GM23248 (cell line): ENCODE data around the gene PRSS48. TPM values are rescaled to one million over a fixed set of nuclear protein-coding genes. Genes with fewer than 3 reads are reported as not detected.
"Not testable (repeated sequence)": the region's sequence is repeated elsewhere in the genome, so short reads cannot be mapped to it uniquely, and the experiment has no call there.

Experiments
- DNase-seq: peaks from one replicate; pipeline ENCODE4 v3.0.0-alpha.2; 2015
- H2AFZ ChIP-seq: fragments of 200-600 bp; sonication (generic); 2 replicates; pipeline ENCODE4 v1.6.1; 2016; ENCODE audit warnings: antibody characterized with exemption
- H3F3A ChIP-seq: fragments of 200-600 bp; sonication (generic); 2 replicates; pipeline ENCODE4 v1.6.1; 2016; ENCODE audit warnings: mild to moderate bottlenecking, antibody characterized with exemption, mixed run types; ENCODE audit not compliant: insufficient read depth
- H3K27ac ChIP-seq: fragments of 200-600 bp; sonication (generic); 2 replicates; pipeline ENCODE4 v1.5.1; 2016; ENCODE audit warnings: mild to moderate bottlenecking
- H3K27me3 ChIP-seq: fragments of 200-600 bp; sonication (generic); replicated peaks from 2 replicates; pipeline ENCODE4 v1.6.1; 2016; ENCODE audit warnings: mild to moderate bottlenecking; ENCODE audit not compliant: insufficient read depth
- H3K36me3 ChIP-seq: fragments of 200-600 bp; sonication (generic); 2 replicates; pipeline ENCODE4 v1.6.1; 2016; ENCODE audit warnings: low read depth, mild to moderate bottlenecking
- H3K4me1 ChIP-seq: fragments of 200-600 bp; sonication (generic); 2 replicates; pipeline ENCODE4 v1.6.1; 2016; ENCODE audit warnings: mild to moderate bottlenecking; ENCODE audit not compliant: insufficient read depth
- H3K4me2 ChIP-seq: fragments of 200-600 bp; sonication (generic); one replicate; pipeline ENCODE4 v1.6.1; 2016; ENCODE audit warnings: mild to moderate bottlenecking; ENCODE audit not compliant: unreplicated experiment
- H3K4me3 ChIP-seq: fragments of 200-600 bp; sonication (generic); 2 replicates; pipeline ENCODE4 v1.5.1; 2016; ENCODE audit warnings: mild to moderate bottlenecking
- H3K79me2 ChIP-seq: fragments of 200-600 bp; sonication (generic); 2 replicates; pipeline ENCODE4 v1.6.1; 2016; ENCODE audit warnings: mild to moderate bottlenecking; ENCODE audit not compliant: insufficient read depth
- H3K9ac ChIP-seq: fragments of 200-600 bp; sonication (generic); 2 replicates; pipeline ENCODE4 v1.6.1; 2016; ENCODE audit warnings: mild to moderate bottlenecking
- H3K9me2 ChIP-seq: fragments of 200-600 bp; sonication (generic); 2 replicates; pipeline ENCODE4 v1.6.1; 2016; ENCODE audit warnings: mixed run types, mild to moderate bottlenecking, moderate library complexity; ENCODE audit not compliant: insufficient read depth
- H3K9me3 ChIP-seq: fragments of 200-600 bp; sonication (generic); one replicate; pipeline ENCODE4 v1.6.1; 2017; ENCODE audit warnings: low read depth
- H4K20me1 ChIP-seq: fragments of 200-600 bp; sonication (generic); 2 replicates; pipeline ENCODE4 v1.6.0; 2016; ENCODE audit not compliant: insufficient read depth
- EZH2 ChIP-seq: fragments of 200-600 bp; sonication (generic); IDR thresholded peaks from 2 replicates; pipeline ENCODE4 v1.6.1; 2018; ENCODE audit warnings: antibody characterized with exemption, mild to moderate bottlenecking; ENCODE audit not compliant: insufficient read depth, poor library complexity, severe bottlenecking
- EZH2phosphoT487 ChIP-seq: fragments of 200-600 bp; sonication (generic); IDR thresholded peaks from 2 replicates; pipeline ENCODE4 v1.6.1; 2018; ENCODE audit warnings: antibody characterized with exemption, moderate library complexity, mild to moderate bottlenecking, low read depth; ENCODE audit not compliant: insufficient read depth
- WGBS, 2 experiments: methylation state at CpG; one replicate each; pipeline ENCODE4 v1.1.6; 2015 to 2017; ENCODE audit warnings: low lambda C conversion rate in 2 of 2, low coverage in 1 of 2; ENCODE audit errors: missing lambda C conversion rate in 2 of 2; 5-methylcytosine and 5-hydroxymethylcytosine counted together
- in situ Hi-C: fragments of 300-500 bp; cut with MboI; formaldehyde crosslinking; loops from 2 replicates; pipeline ENCODE4 v1.15.0; 2020
- polyA plus RNA-seq: library from polyadenylated mRNA; unstranded; fragments of >200 nt; fragmentation: Nextera tagmentation; extraction: Ambion mirVana; gene quantifications from 2 replicates; pipeline ENCODE4 v1.2.1, GENCODE V29; 2016
- total RNA-seq: library from RNA; depleted of rRNA; stranded (reverse); fragments of >200 nt; shearing (Covaris generic); gene quantifications from 2 replicates; pipeline ENCODE4 v1.2.3, GENCODE V29; 2014

PRSS48 gene
- total and polyA plus RNA-seq, 2 experiments from 2014 or later: not detected

- no peaks in the 10 kb centered on the region for H3K36me3 ChIP-seq
- no peaks in the 10 kb centered on the region for H3K4me1 ChIP-seq
- no peak overlapping the region for H3K4me2 ChIP-seq
- no peaks in the 10 kb centered on the region for H3K9me3 ChIP-seq
- no peak overlapping the region for H3K4me3 ChIP-seq
- no peak overlapping the region for H3K27ac ChIP-seq
- H3K9me2 ChIP-seq: no peaks in the 10 kb centered on the region
- no peak for DNase-seq
- no peak overlapping the region for H3K9ac ChIP-seq
- in situ Hi-C loops: no loop called here
- no peaks in the 10 kb centered on the region for H3K79me2 ChIP-seq
- H3K27me3 ChIP-seq: no peaks in the 10 kb centered on the region
- no peak overlapping the region for H2AFZ ChIP-seq
- TF ChIP-seq EZH2phosphoT487: no peak
- no peak for TF ChIP-seq EZH2
- WGBS, 2 experiments: 80 to 82% methylated on average over 5 of the region's 5 CpGs
- H3F3A ChIP-seq: no peaks in the 10 kb centered on the region
- H4K20me1 ChIP-seq: no peaks in the 10 kb centered on the region
These were observed 26.3 kb upstream of the PRSS48 start for GRCh38 chr4:151250706-151251105.

GRCh38 chr4:151251603-151252304 is 25.2 kb upstream of the PRSS48 start:
- no peak overlapping the region for H3K4me3 ChIP-seq
- DNase-seq: no peak
- TF ChIP-seq EZH2: no peak
- TF ChIP-seq EZH2phosphoT487: no peak
- no peaks in the 10 kb centered on the region for H3K27me3 ChIP-seq
- H3K9ac ChIP-seq: no peak overlapping the region
- H3F3A ChIP-seq: no peaks in the 10 kb centered on the region
- no peak overlapping the region for H3K27ac ChIP-seq
- in situ Hi-C loops: no loop called here
- H3K9me2 ChIP-seq: no peaks in the 10 kb centered on the region
- H3K36me3 ChIP-seq: no peaks in the 10 kb centered on the region
- no peaks in the 10 kb centered on the region for H3K4me1 ChIP-seq
- H3K79me2 ChIP-seq: no peaks in the 10 kb centered on the region
- no peak overlapping the region for H3K4me2 ChIP-seq
- no peak overlapping the region for H2AFZ ChIP-seq
- 49 to 50% methylated on average over 2 of the region's 2 CpGs for WGBS, 2 experiments
- H4K20me1 ChIP-seq: no peaks in the 10 kb centered on the region
- no peaks in the 10 kb centered on the region for H3K9me3 ChIP-seq

GRCh38 chr4:151255226-151255625 is 21.7 kb upstream of the PRSS48 start:
- H3K4me2 ChIP-seq, H2AFZ ChIP-seq, H3K79me2 ChIP-seq, H3K36me3 ChIP-seq, H3K27me3 ChIP-seq, H3K4me1 ChIP-seq, H4K20me1 ChIP-seq, DNase-seq, H3F3A ChIP-seq, H3K9ac ChIP-seq, in situ Hi-C loops, H3K9me3 ChIP-seq, H3K27ac ChIP-seq, H3K4me3 ChIP-seq, H3K9me2 ChIP-seq: not testable (repeated sequence)
- 95% methylated on average over 18 of the region's 28 CpGs; no CpG with 5 or more reads in 1 of the 2 experiments for WGBS, 2 experiments

- H3K4me3 ChIP-seq, H3K27me3 ChIP-seq, DNase-seq, in situ Hi-C loops, H3K9me2 ChIP-seq, H3K4me1 ChIP-seq, H3K27ac ChIP-seq, H3K4me2 ChIP-seq, H2AFZ ChIP-seq, H3K36me3 ChIP-seq, H3K79me2 ChIP-seq, H3K9ac ChIP-seq, H4K20me1 ChIP-seq, H3F3A ChIP-seq, H3K9me3 ChIP-seq: not testable (repeated sequence)
- WGBS, 2 experiments: 92 to 93% methylated on average over 12 to 17 of the region's 17 CpGs
These were observed 21.3 kb upstream of the PRSS48 start for GRCh38 chr4:151255680-151256079.

- no peak for TF ChIP-seq EZH2
- TF ChIP-seq EZH2phosphoT487: no peak
- Histone ChIP-seq H3K4me1 (no peaks in the 10 kb centered on the region), H3K9ac (no peak overlapping the region), H3K36me3 (no peaks in the 10 kb centered on the region), H3K79me2 (no peaks in the 10 kb centered on the region), H3K27me3 (no peaks in the 10 kb centered on the region), H3K9me2 (no peaks in the 10 kb centered on the region), H3K9me3 (no peaks in the 10 kb centered on the region), H2AFZ (no peak overlapping the region), H3F3A (no peaks in the 10 kb centered on the region), H4K20me1 (no peaks in the 10 kb centered on the region), H3K4me2 (no peak overlapping the region), H3K27ac (no peak overlapping the region), H3K4me3 (no peak overlapping the region)
- in situ Hi-C loops: no loop called here
- no peak for DNase-seq
- WGBS, 2 experiments: 95 to 98% methylated on average over 2 of the region's 2 CpGs
These were observed 20.8 kb upstream of the PRSS48 start for GRCh38 chr4:151256134-151256533.
